Body of pancreas (tissue), 4 donors: ENCODE results near the gene SLC29A4.

Experiments
- POLR2A ChIP-seq, 3 donors: fragments of 450-650 bp; IDR thresholded peaks; one replicate each; pipeline ENCODE4 v1.6.1; 2016; ENCODE audit warnings: antibody characterized with exemption in 3 of 3, mild to moderate bottlenecking in 2 of 3
- TF ChIP-seq, protein P1 (sequence below), 7 experiments: fragments of 450-650 bp in 4 of 7; fragments of 200-600 bp in 3 of 7; sonication (generic) in 3 of 7; IDR thresholded peaks; one replicate each; pipeline ENCODE4 v1.5.1; 2016 to 2019; ENCODE audit warnings: antibody characterized with exemption in 7 of 7

DNA sequence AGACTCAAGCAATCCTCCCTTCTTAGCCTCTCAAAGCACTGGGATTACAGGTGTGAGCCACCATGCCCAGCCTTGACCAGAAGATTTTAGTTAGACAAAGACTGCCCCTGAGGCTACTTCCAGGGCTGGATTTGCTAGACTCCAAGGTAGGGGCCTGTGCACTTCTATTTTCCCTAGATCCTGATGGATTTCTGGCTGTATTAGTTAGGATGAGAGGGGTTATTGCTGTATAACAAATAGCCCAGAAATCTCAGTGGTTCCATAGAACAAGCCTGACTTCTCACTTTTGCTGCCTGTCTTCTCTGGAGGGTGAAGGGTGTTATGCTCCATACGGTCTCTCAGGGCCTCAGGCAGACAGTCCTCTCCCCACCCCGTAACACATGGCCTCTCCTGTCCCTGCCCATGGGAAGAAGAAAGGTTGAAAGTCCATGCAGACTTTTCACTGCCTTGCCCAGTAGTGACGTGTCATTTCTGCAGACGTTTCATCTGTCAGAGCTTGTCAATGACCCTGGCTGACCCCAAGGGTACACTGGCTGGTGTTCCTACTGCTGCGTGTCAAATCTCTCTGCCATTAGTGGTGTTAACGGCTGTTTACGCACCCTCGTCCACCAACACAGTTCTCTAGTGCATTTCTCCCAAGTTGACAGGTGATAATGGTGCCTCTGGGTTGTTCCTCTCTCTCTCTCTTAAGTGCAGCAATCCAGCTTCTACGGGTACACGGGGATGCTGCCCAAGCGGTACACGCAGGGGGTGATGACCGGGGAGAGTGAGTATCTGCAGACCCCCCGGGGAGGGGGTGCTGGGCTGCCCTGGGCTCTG, 11.6 kb downstream of the SLC29A4 start:
- TF ChIP-seq POLR2A (IDR thresholded peaks at IDR 0.05) = no peak
- TF ChIP-seq, protein P1, sequence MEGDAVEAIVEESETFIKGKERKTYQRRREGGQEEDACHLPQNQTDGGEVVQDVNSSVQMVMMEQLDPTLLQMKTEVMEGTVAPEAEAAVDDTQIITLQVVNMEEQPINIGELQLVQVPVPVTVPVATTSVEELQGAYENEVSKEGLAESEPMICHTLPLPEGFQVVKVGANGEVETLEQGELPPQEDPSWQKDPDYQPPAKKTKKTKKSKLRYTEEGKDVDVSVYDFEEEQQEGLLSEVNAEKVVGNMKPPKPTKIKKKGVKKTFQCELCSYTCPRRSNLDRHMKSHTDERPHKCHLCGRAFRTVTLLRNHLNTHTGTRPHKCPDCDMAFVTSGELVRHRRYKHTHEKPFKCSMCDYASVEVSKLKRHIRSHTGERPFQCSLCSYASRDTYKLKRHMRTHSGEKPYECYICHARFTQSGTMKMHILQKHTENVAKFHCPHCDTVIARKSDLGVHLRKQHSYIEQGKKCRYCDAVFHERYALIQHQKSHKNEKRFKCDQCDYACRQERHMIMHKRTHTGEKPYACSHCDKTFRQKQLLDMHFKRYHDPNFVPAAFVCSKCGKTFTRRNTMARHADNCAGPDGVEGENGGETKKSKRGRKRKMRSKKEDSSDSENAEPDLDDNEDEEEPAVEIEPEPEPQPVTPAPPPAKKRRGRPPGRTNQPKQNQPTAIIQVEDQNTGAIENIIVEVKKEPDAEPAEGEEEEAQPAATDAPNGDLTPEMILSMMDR (IDR thresholded peaks at IDR 0.05) = no peak
